HG02943 (cell line): ENCODE results near the gene GNL2.
"Not testable (repeated sequence)": the region's sequence is repeated elsewhere in the genome, so short reads cannot be mapped to it uniquely, and the experiment has no call there.

Experiments used
- ATAC-seq: cut with Tn5 transposase; IDR thresholded peaks from one replicate; pipeline ENCODE4 v1.9.1; 2021; ENCODE audit warnings: mild to moderate bottlenecking, low read depth, moderate library complexity; ENCODE audit not compliant: unreplicated experiment

GNL2 gene

DNA sequence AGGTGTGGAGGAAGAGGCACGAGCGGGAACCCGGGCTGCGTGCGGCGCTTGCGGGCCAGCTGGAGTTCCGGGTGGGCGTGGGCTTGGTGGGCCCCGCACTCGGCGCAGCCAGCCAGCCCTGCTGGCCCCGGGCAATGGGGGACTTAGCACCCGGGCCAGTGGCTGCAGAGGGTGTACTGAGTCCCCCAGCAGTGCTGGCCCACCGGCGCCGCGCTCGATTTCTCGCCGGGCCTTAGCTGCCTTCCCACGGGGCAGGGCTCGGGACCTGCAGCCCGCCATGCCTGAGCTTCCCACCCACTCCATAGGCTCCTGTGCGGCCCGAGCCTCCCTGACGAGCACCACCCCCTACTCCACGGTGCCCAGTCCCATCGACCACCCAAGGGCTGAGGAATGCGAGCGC lies 77.5 kb downstream of the GNL2 start:
- not testable (repeated sequence) for ATAC-seq

DNA sequence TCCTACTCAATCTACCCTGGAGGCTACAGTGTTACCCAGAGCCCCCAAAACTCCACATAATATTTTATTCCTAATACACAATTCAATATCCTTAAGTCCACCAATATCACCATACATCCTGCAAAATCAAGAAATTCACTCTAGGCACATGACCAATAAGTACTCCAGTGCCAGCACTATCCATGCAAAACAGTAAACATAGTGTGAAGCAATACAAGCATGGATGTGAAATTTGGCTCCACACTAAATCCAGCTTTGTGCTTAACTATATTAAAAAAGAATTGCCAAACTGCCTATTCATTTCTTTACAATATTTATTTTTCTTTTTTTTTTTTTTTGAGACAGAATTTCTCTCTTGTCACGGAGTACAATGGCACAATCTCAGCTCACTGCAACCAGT lies 78.2 kb downstream of the GNL2 start:
- ATAC-seq = no peak
